IMR-90 (cell line): ENCODE measurements around the gene GPER1. TPM values are rescaled to one million over a fixed set of nuclear protein-coding genes. Genes with fewer than 3 reads are reported as not detected.

ENCODE experiments used
- ATAC-seq: fragments of 200-7000 bp; cut with Tn5 transposase; 2 replicates; pipeline ENCODE4 v1.9.1; 2020; ENCODE audit warnings: low read depth, mild to moderate bottlenecking, moderate library complexity
- BruUV-seq: library from RNA; stranded (reverse); fragments of 400-500 nt; replicated peaks from 2 replicates; lab custom pipeline; 2021; lab: Mats Ljungman, UMichigan
- CTCF ChIA-PET: fragments of 300-600 bp; formaldehyde crosslinking; extraction: SDS; loops from one replicate; lab custom pipeline; 2021; ENCODE audit warnings: antibody characterized with exemption; lab: Yijun Ruan, JAX
- POLR2A ChIA-PET: fragments of 300-600 bp; sonication (Branson Sonifier 250); formaldehyde crosslinking; loops from one replicate; lab custom pipeline; 2022; ENCODE audit warnings: antibody characterized with exemption; ENCODE audit not compliant: unreplicated experiment; lab: Charles Lee
- DNase-seq: peaks from one replicate; pipeline ENCODE4 v3.0.0; 2013
- H2AFZ ChIP-seq: replicated peaks from 2 replicates; pipeline ENCODE3; 2013; ENCODE audit warnings: low read length, mild to moderate bottlenecking; ENCODE audit not compliant: poor library complexity
- H2AK5ac ChIP-seq: 2 replicates; pipeline ENCODE4 v1.6.1; 2013; ENCODE audit warnings: low read depth, low read length, inconsistent platforms
- H2AK9ac ChIP-seq: replicated peaks from 2 replicates; pipeline ENCODE3; 2013; ENCODE audit warnings: mild to moderate bottlenecking, low read depth, low read length, moderate library complexity; ENCODE audit not compliant: poor library complexity
- H2BK120ac ChIP-seq: 2 replicates; pipeline ENCODE4 v1.6.1; 2013; ENCODE audit warnings: low read depth, low read length, inconsistent platforms
- H2BK15ac ChIP-seq: 3 replicates; pipeline ENCODE4 v1.6.1; 2013; ENCODE audit warnings: low read depth, low read length, inconsistent platforms
- H2BK20ac ChIP-seq: 2 replicates; pipeline ENCODE4 v1.6.1; 2013; ENCODE audit warnings: low read depth, mild to moderate bottlenecking, inconsistent platforms, low read length, moderate library complexity
- H2BK5ac ChIP-seq: 2 replicates; pipeline ENCODE4 v1.6.1; 2013; ENCODE audit warnings: mild to moderate bottlenecking, low read depth, low read length, inconsistent platforms; ENCODE audit not compliant: poor library complexity, severe bottlenecking
- H3K14ac ChIP-seq: replicated peaks from 2 replicates; pipeline ENCODE4 v1.6.1; 2013; ENCODE audit warnings: low read depth, low read length, inconsistent platforms
- H3K18ac ChIP-seq: 2 replicates; pipeline ENCODE4 v1.6.1; 2013; ENCODE audit warnings: low read depth, low read length, control low read depth
- H3K23ac ChIP-seq: 2 replicates; pipeline ENCODE4 v1.6.1; 2013; ENCODE audit warnings: low read depth, low read length, inconsistent platforms
- H3K27ac ChIP-seq: 2 replicates; pipeline ENCODE4 v1.5.1; 2013; ENCODE audit warnings: mild to moderate bottlenecking, control low read depth, low read length; ENCODE audit not compliant: insufficient read depth
- H3K27me3 ChIP-seq: 2 replicates; pipeline ENCODE4 v1.6.1; 2013; ENCODE audit warnings: low read length; ENCODE audit not compliant: control insufficient read depth, insufficient read depth
- H3K36me3 ChIP-seq: 2 replicates; pipeline ENCODE4 v1.6.1; 2013; ENCODE audit warnings: low read length, mixed read lengths; ENCODE audit not compliant: control insufficient read depth, insufficient read depth
- H3K4ac ChIP-seq: 2 replicates; pipeline ENCODE4 v1.6.1; 2013; ENCODE audit warnings: low read depth, low read length, inconsistent platforms
- H3K4me1 ChIP-seq: 2 replicates; pipeline ENCODE4 v1.6.1; 2013; ENCODE audit warnings: low read length, mixed read lengths; ENCODE audit not compliant: control insufficient read depth, insufficient read depth
- H3K4me2 ChIP-seq: 2 replicates; pipeline ENCODE4 v1.6.1; 2013; ENCODE audit warnings: low read depth, mild to moderate bottlenecking, control low read depth, low read length, moderate library complexity
- H3K4me3 ChIP-seq: 2 replicates; pipeline ENCODE4 v1.5.1; 2013; ENCODE audit warnings: low read depth, mild to moderate bottlenecking, control low read depth, low read length, moderate library complexity; ENCODE audit not compliant: insufficient read depth
- H3K56ac ChIP-seq: 2 replicates; pipeline ENCODE4 v1.6.1; 2013; ENCODE audit warnings: low read length, inconsistent platforms; ENCODE audit not compliant: insufficient read depth; ENCODE audit errors: extremely low read depth
- H3K79me1 ChIP-seq, 2 experiments: 2 replicates each; pipeline ENCODE4 v1.6.1; 2013; ENCODE audit warnings: low read length in 2 of 2, inconsistent platforms in 1 of 2, low read depth in 1 of 2
- H3K9ac ChIP-seq: 2 replicates; pipeline ENCODE4 v1.6.1; 2013; ENCODE audit warnings: low read depth, low read length, control low read depth
- H3K9me1 ChIP-seq: 2 replicates; pipeline ENCODE4 v1.6.1; 2013; ENCODE audit warnings: low read length, inconsistent platforms; ENCODE audit not compliant: insufficient read depth
- H3K9me3 ChIP-seq: 2 replicates; pipeline ENCODE4 v1.6.1; 2013; ENCODE audit warnings: low read length; ENCODE audit not compliant: control insufficient read depth, insufficient read depth
- H4K20me1 ChIP-seq: 2 replicates; pipeline ENCODE4 v1.6.1; 2013; ENCODE audit warnings: low read length, inconsistent platforms; ENCODE audit not compliant: insufficient read depth
- H4K5ac ChIP-seq: 2 replicates; pipeline ENCODE4 v1.6.1; 2013; ENCODE audit warnings: mild to moderate bottlenecking, low read depth, low read length, control low read depth
- H4K8ac ChIP-seq, 2 experiments: 2 replicates each; pipeline ENCODE4 v1.6.1; 2013; ENCODE audit warnings: low read depth in 2 of 2, low read length in 2 of 2, control low read depth in 1 of 2, inconsistent platforms in 1 of 2
- H4K91ac ChIP-seq: 2 replicates; pipeline ENCODE4 v1.6.1; 2013; ENCODE audit warnings: low read depth, low read length, inconsistent platforms; ENCODE audit not compliant: insufficient read depth
- BHLHE40 ChIP-seq: fragments of 150-350 bp; IDR thresholded peaks from 2 replicates; pipeline ENCODE4 v1.6.1; 2016; ENCODE audit warnings: mild to moderate bottlenecking, low read depth, low read length
- CEBPB ChIP-seq: IDR thresholded peaks from 2 replicates; pipeline ENCODE4 v1.6.1; 2012; ENCODE audit warnings: low read depth, low read length, improper control_type of control experiment
- CHD1 ChIP-seq: IDR thresholded peaks from 2 replicates; pipeline ENCODE4 v1.6.1; 2012; ENCODE audit warnings: low read depth, low read length, improper control_type of control experiment
- MAFK ChIP-seq: IDR thresholded peaks from 2 replicates; pipeline ENCODE4 v1.6.1; 2012; ENCODE audit warnings: low read depth, low read length, improper control_type of control experiment
- MAZ ChIP-seq: IDR thresholded peaks from 2 replicates; pipeline ENCODE4 v1.6.1; 2012; ENCODE audit warnings: low read depth, mild to moderate bottlenecking, low read length, improper control_type of control experiment, moderate library complexity, borderline replicate concordance
- MXI1 ChIP-seq: IDR thresholded peaks from 2 replicates; pipeline ENCODE4 v1.6.1; 2012; ENCODE audit warnings: low read depth, mild to moderate bottlenecking, low read length, moderate library complexity, borderline replicate concordance
- POLR2A ChIP-seq: IDR thresholded peaks from 2 replicates; pipeline ENCODE4 v1.6.1; 2012; ENCODE audit warnings: mild to moderate bottlenecking, low read depth, low read length
- RAD21 ChIP-seq: IDR thresholded peaks from 2 replicates; pipeline ENCODE4 v1.6.1; 2012; ENCODE audit warnings: low read length, improper control_type of control experiment
- RCOR1 ChIP-seq: IDR thresholded peaks from 2 replicates; pipeline ENCODE4 v1.6.1; 2012; ENCODE audit warnings: mild to moderate bottlenecking, low read length, improper control_type of control experiment; ENCODE audit not compliant: insufficient replicate concordance
- RFX5 ChIP-seq: IDR thresholded peaks from 2 replicates; pipeline ENCODE4 v1.8.0; 2012; ENCODE audit warnings: low read depth, mild to moderate bottlenecking, low read length, moderate library complexity
- SMC3 ChIP-seq: fragments of 150-350 bp; IDR thresholded peaks from 2 replicates; pipeline ENCODE4 v1.6.1; 2016; ENCODE audit warnings: low read depth, mild to moderate bottlenecking, antibody characterized with exemption, low read length, moderate library complexity
- WGBS, 2 experiments: methylation state at CpG; one replicate each; pipeline versions ENCODE4 v1.1.5 to v1.1.7; 2013; ENCODE audit warnings: missing lambda C conversion rate in 2 of 2; ENCODE audit not compliant: insufficient read length in 1 of 2; ENCODE audit errors: extremely low coverage in 2 of 2; 5-methylcytosine and 5-hydroxymethylcytosine counted together
- dilution Hi-C: fragments of 300-500 bp; cut with HindIII; formaldehyde crosslinking; loops from one replicate; pipeline ENCODE4 v1.14.3; 2018; ENCODE audit warnings: low sequenced_read_pairs; ENCODE audit not compliant: unreplicated experiment
- in situ Hi-C: fragments of 300-500 bp; cut with MboI; formaldehyde crosslinking; loops from 3 replicates; pipeline ENCODE4 v1.14.3; 2019; ENCODE audit warnings: low sequenced_read_pairs, inconsistent platforms, mixed read lengths
- intact Hi-C: fragments of 100-400 bp; cut with micrococcal nuclease; formaldehyde crosslinking; loops from 2 replicates; pipeline ENCODE4 v1.10.0; 2022
- polyA plus RNA-seq, 3 experiments: library from polyadenylated mRNA; depleted of rRNA; stranded (reverse); fragments of >200 nt; gene quantifications; 2 replicates each; pipeline ENCODE4 v1.2.3, GENCODE V29; 2012; ENCODE audit warnings: low replicate concordance in 1 of 3
- total RNA-seq: library from RNA; depleted of rRNA; stranded (reverse); fragments of >200 nt; gene quantifications from 2 replicates; pipeline ENCODE4 v1.2.3, GENCODE V29; 2012
- TF ChIP-seq, protein P1 (sequence below): conservative IDR thresholded peaks from 2 replicates; pipeline ENCODE4 v1.5.1; 2012; ENCODE audit warnings: mild to moderate bottlenecking, low read depth, low read length, improper control_type of control experiment
- TF ChIP-seq, protein P2 (sequence below): fragments of 150-350 bp; IDR thresholded peaks from 2 replicates; pipeline ENCODE4 v1.6.1; 2016; ENCODE audit warnings: low read depth, mild to moderate bottlenecking, low read length, moderate library complexity, borderline replicate concordance

Gene GPER1
- total and polyA plus RNA-seq, 2 of the 4 experiments (the other 2 are of a cell fraction) = 2.0 to 5.8 TPM

DNA sequence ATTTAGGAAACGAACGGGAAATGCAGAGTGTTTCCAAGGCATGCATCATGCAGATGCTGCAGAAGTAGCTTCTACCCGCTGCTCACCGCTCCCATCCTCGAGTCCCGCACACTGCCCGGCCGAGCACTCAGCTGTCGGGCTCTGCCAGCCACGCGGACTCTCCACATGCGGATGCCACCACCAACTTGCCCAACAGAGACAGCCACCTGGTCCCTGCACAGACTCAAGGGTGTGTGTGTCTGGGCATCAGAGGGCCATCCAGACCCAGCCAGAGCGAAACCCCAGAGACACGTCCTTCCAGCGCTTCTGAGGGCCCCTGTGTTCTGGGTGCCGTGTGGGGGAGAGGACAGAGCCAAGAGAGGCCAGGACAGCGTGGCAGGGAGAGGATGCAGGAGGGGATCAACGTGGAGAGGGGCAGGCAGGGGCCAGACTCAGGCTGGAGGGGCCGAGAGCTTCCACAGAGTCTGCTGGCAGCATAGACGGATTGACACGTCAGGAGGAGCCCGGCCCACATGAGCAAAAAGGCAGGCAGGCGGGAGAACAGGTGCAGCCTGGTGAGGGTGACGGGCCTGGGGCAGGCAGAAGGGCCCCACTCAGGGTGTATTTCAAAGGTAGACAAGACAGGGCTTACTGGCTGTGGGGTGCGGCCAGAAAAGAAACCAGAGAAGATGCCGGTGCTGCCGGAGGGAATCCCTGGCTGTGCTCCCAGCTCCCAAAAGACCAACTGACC is 18.3 kb downstream of the GPER1 start:
- dilution Hi-C loops (no loop called here), intact Hi-C loops (no loop called here), in situ Hi-C loops (no loop called here)
- H2BK120ac ChIP-seq = no peak overlapping the region
- POLR2A ChIA-PET = no interaction called here
- no peak overlapping the region for H2AK9ac ChIP-seq
- H2BK5ac ChIP-seq = no peak overlapping the region
- no peak overlapping the region for H3K14ac ChIP-seq
- H2AFZ ChIP-seq = no peak overlapping the region
- H3K9ac ChIP-seq = no peak overlapping the region
- CTCF ChIA-PET = no interaction called here
- no peak overlapping the region for H4K5ac ChIP-seq
- H3K27ac ChIP-seq = no peak overlapping the region
- H4K91ac ChIP-seq = no peak overlapping the region
- H3K18ac ChIP-seq = no peak overlapping the region
- H3K56ac ChIP-seq = no peak overlapping the region
- H2AK5ac ChIP-seq = no peak overlapping the region
- H4K20me1 ChIP-seq = peaks cover 7% of the 10 kb centered on the region; the same call in 1 of the 2 replicates
- TF ChIP-seq RCOR1 = no peak
- TF ChIP-seq MAFK = no peak
- TF ChIP-seq CEBPB = no peak
- TF ChIP-seq POLR2A = no peak
- no peak for TF ChIP-seq MXI1
- no peak for TF ChIP-seq CHD1
- TF ChIP-seq RAD21 = no peak
- TF ChIP-seq, protein P1, sequence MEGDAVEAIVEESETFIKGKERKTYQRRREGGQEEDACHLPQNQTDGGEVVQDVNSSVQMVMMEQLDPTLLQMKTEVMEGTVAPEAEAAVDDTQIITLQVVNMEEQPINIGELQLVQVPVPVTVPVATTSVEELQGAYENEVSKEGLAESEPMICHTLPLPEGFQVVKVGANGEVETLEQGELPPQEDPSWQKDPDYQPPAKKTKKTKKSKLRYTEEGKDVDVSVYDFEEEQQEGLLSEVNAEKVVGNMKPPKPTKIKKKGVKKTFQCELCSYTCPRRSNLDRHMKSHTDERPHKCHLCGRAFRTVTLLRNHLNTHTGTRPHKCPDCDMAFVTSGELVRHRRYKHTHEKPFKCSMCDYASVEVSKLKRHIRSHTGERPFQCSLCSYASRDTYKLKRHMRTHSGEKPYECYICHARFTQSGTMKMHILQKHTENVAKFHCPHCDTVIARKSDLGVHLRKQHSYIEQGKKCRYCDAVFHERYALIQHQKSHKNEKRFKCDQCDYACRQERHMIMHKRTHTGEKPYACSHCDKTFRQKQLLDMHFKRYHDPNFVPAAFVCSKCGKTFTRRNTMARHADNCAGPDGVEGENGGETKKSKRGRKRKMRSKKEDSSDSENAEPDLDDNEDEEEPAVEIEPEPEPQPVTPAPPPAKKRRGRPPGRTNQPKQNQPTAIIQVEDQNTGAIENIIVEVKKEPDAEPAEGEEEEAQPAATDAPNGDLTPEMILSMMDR = no peak
- no peak for TF ChIP-seq RFX5
- TF ChIP-seq, protein P2, sequence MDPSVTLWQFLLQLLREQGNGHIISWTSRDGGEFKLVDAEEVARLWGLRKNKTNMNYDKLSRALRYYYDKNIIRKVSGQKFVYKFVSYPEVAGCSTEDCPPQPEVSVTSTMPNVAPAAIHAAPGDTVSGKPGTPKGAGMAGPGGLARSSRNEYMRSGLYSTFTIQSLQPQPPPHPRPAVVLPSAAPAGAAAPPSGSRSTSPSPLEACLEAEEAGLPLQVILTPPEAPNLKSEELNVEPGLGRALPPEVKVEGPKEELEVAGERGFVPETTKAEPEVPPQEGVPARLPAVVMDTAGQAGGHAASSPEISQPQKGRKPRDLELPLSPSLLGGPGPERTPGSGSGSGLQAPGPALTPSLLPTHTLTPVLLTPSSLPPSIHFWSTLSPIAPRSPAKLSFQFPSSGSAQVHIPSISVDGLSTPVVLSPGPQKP = no peak
- no peak for TF ChIP-seq BHLHE40
- no peak for TF ChIP-seq SMC3
- TF ChIP-seq MAZ = no peak
- no peaks in the 10 kb centered on the region for H3K36me3 ChIP-seq
- ATAC-seq (no peak), DNase-seq (no peak)
- 85% methylated on average over 20 of the region's 27 CpGs; no CpG with 5 or more reads in 1 of the 2 experiments for WGBS, 2 experiments
- no peak overlapping the region for H2BK20ac ChIP-seq
- H3K27me3 ChIP-seq = no peaks in the 10 kb centered on the region
- BruUV-seq = no TSS peak
- H2BK15ac ChIP-seq = no peak overlapping the region
- H3K79me1 ChIP-seq = peaks cover 8 to 18% of the 10 kb centered on the region in 2 experiments; a peak in 2 of 4 replicates
- no peaks in the 10 kb centered on the region for H3K9me3 ChIP-seq
- H3K4me2 ChIP-seq = no peak overlapping the region
- peaks cover 2% of the 10 kb centered on the region; the same call in 1 of the 2 replicates for H3K4me1 ChIP-seq
- no peak overlapping the region for H3K23ac ChIP-seq
- H3K9me1 ChIP-seq = no peaks in the 10 kb centered on the region; the same call in 1 of the 2 replicates
- no peak overlapping the region for H4K8ac ChIP-seq
- H3K4me3 ChIP-seq = no peak overlapping the region
- H3K4ac ChIP-seq = no peak overlapping the region
